HG02798 (cell line): ENCODE measurements around the gene SLC7A5.

ENCODE experiments used
- ATAC-seq: cut with Tn5 transposase; IDR thresholded peaks from one replicate; pipeline ENCODE4 v1.9.1; 2021; ENCODE audit warnings: mild to moderate bottlenecking; ENCODE audit not compliant: unreplicated experiment, poor library complexity

SLC7A5 gene

GRCh38 chr16:87847785-87848675 is 21.3 kb downstream of the SLC7A5 start:
- ATAC-seq: no peak

DNA sequence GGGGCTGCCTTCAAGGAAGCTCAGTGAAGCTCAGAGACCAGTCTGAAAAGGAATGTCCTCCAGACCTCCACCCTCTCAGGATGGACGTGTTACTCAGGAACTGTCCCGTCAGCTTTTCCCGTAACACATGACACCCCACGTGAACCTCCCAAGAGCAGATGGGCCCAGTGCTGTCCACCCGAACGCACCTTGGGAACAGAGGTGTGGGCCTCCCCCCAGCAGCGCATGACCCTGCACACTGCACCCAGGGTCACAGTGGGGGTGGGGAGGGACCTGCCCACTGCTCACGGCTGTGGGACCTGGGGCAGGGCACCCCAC is 21.9 kb downstream of the SLC7A5 start:
- ATAC-seq: no peak

- ATAC-seq: no peak
Observed at GRCh38 chr16:87846705-87847466, 22.4 kb downstream of the SLC7A5 start.

- ATAC-seq: no peak
Observed at GRCh38 chr16:87845807-87846619, 23.3 kb downstream of the SLC7A5 start.

DNA sequence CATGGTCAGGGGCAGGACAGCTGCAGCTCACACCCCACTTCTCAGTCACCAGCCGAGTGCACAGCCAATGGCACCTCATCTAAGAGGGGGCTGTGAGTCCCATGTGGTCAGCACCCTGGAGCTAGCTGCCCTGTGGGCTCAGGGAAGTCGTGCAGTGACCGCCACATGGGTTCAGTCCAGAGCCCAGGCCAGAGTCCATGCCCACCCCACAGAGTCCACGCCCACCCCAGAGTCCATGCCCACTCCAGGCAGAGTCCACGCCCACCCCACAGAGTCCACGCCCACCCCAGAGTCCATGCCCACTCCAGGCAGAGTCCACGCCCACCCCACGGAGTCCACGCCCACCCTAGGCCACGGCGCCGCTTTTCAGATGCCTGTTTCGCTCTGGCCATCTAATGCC is 24.1 kb downstream of the SLC7A5 start:
- ATAC-seq: no peak

- ATAC-seq: no peak
Observed at GRCh38 chr16:87844809-87845208, 24.5 kb downstream of the SLC7A5 start.

DNA sequence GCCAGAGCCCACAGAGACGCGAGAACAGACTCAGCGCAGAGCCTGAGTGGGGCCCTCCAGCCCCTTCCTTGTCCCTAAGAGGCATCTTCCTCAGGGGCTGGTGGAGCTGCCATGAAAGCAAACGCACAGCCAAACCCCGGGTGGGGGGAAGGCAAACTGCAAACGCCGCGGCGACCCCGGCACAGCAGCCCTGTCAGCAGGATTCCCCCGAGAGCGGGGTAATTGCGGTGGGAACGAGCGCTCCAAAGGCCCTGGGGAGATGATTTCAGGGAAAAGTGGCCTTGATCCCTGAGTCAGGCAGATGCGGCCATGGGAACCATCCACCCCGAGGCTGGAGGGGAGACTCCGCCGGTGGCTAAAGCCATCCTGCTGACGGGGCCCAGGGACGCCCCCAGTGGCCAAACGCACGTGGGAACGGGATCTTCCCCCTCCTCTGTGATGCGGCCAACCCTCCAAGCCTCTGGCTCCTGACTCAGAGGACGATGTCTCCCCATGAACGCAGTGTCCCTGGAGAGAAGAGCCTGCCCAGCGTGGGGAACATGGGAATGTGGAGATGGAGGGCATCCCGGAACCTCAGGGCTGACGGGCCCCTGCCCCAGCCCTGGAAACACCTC is 25.1 kb downstream of the SLC7A5 start:
- ATAC-seq: no peak

GRCh38 chr16:87843678-87844105 is 25.6 kb downstream of the SLC7A5 start:
- no peak for ATAC-seq

DNA sequence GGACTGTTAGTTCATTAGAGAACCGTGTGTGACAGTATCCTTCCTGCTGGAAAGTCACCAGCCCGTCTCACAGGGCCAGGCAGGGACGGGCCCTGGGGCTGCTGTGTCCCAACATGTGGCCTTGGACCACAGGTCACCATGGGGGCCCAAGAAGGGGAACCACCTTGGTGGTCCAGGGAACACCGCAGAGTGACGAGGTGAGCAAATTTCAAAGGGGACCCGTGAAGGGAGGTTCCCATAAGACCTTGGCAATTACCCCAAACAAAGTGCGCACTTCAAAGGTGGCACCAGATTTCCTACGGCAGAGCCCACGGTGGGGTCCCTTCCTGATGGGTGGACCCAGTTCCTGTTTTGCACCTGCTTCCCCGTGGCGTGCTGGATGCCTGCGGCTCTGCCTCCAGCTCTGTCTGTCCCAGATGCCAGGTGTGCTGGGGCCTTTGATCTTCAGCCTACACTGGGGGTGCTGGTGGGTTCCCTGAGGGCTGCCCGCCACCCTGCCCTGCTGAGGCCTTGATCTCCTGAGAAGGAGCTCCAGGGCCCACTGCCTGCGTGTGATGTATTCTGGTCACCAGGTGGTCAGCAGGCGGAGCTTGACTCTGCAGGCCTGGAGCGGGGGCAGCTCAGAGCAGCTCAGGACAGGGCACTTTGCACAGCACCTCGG is 27.0 kb downstream of the SLC7A5 start:
- ATAC-seq: no peak

DNA sequence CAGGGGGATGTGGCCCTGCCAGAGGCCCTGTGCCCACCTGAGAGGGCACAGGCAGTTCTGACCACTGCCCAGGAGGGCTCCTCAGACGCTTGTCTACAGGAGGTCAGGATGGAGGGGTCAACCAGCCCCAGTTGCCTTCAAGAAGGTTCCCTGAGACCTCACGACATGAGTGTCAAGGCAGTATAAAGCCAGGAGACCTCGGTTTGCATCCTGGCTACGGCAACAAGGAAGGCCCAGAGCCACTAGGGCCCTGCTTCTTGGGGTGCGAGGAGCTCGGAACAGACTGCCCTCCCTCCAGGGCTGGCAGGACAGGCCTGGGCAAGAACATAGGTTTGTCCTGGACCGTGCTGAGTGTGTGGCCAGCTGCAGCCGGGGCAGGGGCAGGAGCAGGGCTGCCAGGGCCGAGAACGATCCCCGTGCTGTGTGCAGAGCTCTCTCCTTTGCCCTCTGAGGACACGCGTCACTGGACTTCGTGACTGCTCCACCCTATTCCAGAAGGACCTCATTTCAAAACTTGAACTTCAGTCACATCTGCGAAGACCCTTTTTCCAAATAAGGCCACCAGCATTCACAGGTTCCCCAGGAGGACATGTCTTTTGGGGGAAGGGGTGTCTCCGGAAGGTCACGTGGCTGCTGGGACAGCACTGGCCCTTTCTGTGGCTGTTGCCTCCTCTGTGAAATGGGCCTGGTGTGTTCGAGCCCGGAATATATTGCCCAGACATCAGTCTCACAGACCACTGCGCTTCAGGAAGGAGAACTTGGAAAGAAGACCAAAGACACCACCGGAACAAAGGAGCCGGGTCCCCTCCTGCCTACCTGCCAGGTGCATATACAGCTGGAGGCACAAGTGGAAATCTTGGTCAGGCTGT is 27.7 kb downstream of the SLC7A5 start:
- ATAC-seq: no peak

DNA sequence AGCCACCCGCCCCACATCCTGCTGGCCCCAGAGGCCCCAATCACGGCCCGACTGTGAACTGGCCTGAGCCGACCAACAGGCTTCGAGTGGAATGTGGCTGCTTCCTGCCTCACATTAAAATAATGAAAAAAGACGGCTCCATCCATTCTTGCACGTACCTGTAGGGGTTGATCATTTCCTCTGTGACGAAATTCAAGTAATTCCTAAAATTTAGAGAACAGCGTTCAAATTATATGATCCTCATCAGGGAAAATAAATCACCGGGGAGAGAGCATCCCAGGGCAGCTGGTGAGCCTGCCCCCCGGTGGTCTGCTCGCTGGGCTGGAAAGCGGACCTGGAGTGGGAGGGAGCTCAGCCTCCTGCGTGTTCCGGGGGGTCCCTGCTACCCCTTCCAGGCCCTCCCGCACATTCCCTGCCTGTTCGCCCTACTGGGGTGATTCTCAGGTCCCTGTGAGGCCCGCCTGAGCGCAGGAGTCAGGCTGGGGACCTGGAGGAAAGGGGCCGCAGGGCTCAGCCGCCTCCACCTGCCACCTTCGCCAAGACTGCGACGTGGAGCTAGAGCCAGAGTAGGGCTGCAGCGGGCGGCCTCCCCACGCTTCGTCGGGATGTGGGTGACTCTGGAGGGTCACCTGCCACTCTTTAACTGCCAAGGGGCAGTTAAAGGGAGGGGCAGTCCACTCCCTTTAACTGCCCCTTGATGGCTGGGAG is 28.9 kb downstream of the SLC7A5 start:
- no peak for ATAC-seq

DNA sequence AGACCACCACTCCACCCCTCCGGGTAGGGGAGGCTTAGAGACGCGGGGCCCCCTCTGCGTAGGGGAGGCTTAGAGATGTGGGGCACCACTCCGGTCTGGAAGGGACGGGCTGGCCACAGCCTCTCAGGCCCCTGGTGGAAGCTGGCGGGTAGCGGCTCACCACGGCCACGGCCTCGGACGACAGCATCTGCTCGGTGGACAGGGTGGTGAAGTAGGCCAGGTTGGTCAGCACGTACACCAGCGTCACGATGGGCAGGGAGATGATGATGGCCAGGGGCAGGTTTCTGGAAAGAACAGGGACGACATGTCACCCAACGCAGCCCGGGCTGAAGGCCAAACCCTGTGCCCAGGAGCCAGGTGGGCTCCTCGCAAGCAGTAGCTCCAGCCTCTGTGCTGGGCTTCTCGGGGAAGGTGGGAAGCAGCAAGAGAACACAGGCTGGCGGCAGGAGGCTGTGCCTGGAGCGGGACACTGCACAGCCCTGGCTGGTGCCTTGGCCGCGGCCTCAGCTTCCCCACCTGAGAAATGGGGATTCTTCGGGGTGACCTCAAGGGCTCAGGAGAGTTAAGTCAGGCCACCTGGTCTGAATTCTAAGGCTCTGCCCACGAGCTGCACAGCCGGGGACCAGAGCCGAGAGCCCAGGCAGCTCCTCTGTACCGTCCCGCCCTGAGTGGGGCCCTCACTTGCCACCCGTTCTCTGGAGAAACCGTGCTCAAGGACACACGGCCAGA is 29.6 kb downstream of the SLC7A5 start:
- no peak for ATAC-seq

DNA sequence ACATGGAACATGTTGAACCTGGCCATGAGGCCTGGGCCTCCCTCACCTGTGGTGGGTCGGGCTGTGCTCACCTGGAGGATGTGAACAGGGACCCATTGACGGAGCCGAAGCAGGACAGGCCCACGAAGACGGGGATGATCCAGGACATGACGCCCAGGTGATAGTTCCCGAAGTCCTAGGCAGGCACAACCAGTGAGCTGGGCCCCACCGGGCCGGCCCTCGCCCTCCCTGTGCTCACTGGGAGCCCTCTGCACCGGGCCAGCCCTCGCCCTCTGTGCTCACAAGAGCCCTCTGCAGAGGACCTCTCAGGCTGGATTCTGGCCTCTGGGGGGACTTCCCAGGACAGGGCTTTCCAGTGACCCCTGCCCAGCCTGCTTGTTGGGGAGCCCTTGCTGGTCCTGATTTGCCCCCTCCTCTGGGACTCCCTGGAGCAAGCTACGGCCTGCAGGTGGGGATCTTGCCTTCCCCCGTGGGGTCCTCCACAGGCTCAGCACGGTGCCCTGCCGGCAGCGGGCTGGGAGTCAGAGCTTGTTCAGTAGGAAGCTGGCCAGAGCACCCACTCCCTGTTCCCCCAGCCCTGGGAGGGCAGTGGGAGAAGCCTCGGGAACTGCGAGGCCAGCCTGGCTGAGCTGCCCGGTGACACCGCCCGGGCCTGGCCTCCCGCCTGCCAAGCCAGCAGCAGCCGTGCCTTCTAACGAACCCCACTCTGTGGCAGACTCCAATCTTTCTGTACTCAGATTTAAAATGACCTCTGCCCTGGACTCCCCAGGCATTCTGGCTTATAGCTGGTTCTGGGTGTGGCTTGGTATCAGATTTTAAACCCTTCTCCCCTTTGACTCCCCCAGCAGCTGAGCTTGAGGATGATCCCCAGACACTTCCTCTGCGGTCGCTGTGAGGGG is 30.4 kb downstream of the SLC7A5 start:
- ATAC-seq: no peak

GRCh38 chr16:87837627-87838289 is 31.5 kb downstream of the SLC7A5 start:
- ATAC-seq: no peak

DNA sequence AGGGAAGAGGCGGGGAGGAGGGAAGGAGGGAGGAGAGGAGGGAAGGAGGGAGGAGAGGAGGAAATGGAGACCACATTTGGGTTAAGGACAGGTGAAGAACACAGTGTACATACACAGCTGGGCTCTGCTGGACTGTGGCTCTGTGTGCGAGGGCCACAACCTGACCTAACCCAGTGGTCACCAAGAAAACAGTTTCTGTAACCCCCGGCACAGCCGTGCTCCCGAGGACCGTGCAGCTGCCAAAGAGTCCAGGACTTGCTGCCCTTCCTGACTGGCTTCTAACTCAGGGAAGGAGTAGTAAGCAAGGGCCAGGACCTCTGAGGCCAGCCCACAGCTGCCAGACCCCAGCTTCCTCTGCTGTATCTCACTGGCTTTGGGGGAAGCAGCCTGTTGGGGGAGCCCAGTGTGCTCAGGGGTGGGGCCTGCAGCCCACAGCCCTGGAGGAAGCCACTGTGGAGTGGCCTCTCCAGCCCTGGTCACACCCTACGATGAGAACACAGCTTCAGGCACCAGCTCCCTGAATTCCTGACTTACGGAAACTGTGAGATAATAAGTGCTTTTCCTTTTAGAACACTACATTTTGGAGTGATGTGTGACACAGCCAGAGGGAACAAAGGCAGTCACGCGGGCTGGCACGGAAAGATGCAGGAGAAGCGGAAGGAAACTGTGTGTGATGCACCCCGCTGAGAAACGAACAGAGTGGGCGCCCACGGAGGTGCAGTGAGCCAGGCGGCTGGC is 32.3 kb downstream of the SLC7A5 start:
- ATAC-seq: no peak
